ENCODE measurements around the gene TAF8.

Gene TAF8

DNA sequence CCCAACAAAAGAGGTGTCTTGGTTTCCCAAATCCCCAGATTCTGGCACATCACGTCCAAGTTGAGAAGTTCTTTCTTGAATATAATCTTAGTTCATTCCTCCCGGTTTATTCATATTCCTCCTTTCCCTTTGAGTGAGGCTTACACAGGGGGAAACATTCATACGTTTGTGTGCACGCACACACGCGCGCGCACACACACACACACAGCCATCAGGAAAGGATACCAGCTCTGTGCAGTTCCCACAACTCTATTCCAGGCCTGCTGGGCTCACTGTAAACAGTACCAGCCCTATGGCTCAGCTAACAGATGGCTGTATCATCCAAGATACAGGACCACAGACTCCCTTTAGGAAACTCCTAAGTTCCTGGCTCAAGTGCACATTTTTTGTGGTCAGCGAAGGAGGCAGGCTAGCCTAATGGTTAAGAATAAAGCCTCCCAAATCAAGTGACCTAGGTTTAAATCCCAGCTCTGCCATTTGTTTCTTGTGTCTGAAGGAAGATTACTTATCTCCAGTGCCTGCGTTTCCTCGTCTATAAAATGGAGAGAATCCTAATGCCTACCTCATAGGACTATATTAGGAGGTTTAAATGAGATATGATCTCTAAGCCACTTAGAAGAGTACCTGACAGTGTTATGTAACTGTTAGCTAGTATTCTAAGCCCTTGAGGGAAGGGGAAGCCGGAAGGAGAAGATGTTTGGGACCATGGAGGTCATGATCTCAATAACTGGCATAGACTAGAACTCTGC is 3.7 kb upstream of the TAF8 start:
- Histone ChIP-seq H3K9me3 (ENCODE audit: low read length) (no peaks in the 10 kb centered on the region), H3K4me3 (ENCODE audit: low read depth in 1 of 2, low read length in 2 of 2) (peak overlapping the region in 1 of 2 donors; percentile 45), H3K9ac (ENCODE audit: low read length) (peak overlapping the region; percentile 19), H3K36me3 (ENCODE audit: insufficient read depth, low read length) (no peaks in the 10 kb centered on the region), H3K27ac (ENCODE audit: low read depth, low read length) (peak overlapping the region; percentile 98), H3K27me3 (ENCODE audit: control insufficient read depth in 1 of 2, insufficient read depth in 2 of 2, low read length in 2 of 2) (no peaks in the 10 kb centered on the region), H3K4me1 (ENCODE audit: insufficient read depth, low read length) (peaks cover 76% of the 10 kb centered on the region)

- peak overlapping the region; percentile 64 for H3K9ac ChIP-seq (ENCODE audit: low read length)
- peaks cover 74% of the 10 kb centered on the region for H3K4me1 ChIP-seq (ENCODE audit: insufficient read depth, low read length)
- H3K27me3 ChIP-seq (ENCODE audit: control insufficient read depth in 1 of 2, insufficient read depth in 2 of 2, low read length in 2 of 2): no peaks in the 10 kb centered on the region
- H3K27ac ChIP-seq (ENCODE audit: low read depth, low read length): peak overlapping the region; percentile 98
- H3K9me3 ChIP-seq (ENCODE audit: low read length): no peaks in the 10 kb centered on the region
- no peaks in the 10 kb centered on the region for H3K36me3 ChIP-seq (ENCODE audit: insufficient read depth, low read length)
- H3K4me3 ChIP-seq (ENCODE audit: low read depth in 1 of 2, low read length in 2 of 2): peak overlapping the region in 1 of 2 donors; percentile 94
Measured at GRCh38 chr6:42047213-42047590, 3.1 kb upstream of the TAF8 start.

DNA sequence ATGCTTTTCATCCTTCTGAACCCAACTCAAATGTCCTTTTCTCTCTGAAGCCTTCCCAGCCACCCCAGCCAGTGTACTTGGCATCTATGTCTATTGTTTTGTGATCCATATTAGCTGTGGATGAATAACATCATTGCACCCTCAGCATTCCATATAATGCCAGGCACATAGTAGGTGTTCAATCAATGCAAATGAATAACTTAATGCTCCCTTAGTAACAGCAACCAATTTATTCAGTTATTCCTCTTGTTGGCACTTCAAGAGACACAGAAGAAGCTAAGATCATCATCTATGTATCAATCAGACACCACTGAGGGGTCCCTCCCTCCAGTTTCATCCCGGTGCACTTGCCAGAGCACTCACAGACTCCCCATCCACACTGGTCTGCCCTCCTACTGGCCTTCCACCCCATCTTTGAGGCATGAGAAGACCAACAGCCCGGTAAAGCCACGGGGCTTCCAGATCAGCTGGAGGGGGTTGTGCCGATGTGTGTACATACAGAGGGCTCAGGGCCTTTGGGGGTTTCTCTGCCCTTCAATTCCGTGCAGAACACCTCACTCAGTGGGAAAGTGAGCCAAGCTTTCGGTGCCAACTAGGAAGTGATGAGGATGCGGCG is 2.4 kb upstream of the TAF8 start:
- peak overlapping the region; percentile 79 to 94 for H3K4me3 ChIP-seq (ENCODE audit: low read depth in 1 of 2, low read length in 2 of 2)
- H3K9ac ChIP-seq (ENCODE audit: low read length): peak overlapping the region; percentile 64
- peak overlapping the region; percentile 98 for H3K27ac ChIP-seq (ENCODE audit: low read depth, low read length)

DNA sequence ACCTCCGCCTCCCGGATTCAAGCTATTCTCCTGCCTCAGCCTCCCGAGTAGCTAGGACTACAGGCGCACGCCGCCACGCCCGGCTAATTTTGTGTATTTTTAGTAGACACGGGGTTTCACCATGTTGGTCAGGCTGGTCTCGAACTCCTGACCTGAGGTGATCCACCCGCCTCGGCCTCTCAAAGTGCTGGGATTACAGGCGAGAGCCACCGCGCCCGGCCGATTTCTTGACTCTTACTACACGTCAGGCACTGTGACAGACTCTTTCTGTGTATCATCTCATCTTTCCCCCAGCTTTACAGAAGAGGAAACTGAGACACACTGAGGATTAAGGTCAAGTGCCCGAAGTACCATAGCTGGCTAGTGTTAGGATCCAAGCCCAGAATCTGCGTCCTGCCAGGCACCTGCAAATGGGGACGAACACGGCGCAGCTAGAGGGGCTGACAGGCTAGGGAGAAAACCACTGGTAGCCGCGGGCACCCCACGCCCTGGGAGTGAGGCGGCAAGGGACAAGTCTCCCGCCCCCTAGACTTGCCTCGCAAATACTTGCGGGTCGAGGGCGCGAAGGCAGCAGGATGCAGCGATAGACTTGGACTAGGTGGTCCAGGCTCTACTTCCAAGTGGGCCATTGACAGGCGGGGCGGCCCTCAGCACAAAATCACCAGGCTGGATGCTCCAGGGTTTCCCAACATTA is 1.1 kb upstream of the TAF8 start:
- Histone ChIP-seq H3K27me3 (ENCODE audit: control insufficient read depth in 1 of 2, insufficient read depth in 2 of 2, low read length in 2 of 2) (no peaks in the 10 kb centered on the region), H3K36me3 (ENCODE audit: insufficient read depth, low read length) (peaks cover 5% of the 10 kb centered on the region), H3K9me3 (ENCODE audit: low read length) (no peaks in the 10 kb centered on the region), H3K4me3 (ENCODE audit: low read depth in 1 of 2, low read length in 2 of 2) (peak overlapping the region; percentile 79 to 94), H3K9ac (ENCODE audit: low read length) (no peak overlapping the region), H3K4me1 (ENCODE audit: insufficient read depth, low read length) (peaks cover 57% of the 10 kb centered on the region), H3K27ac (ENCODE audit: low read depth, low read length) (peak overlapping the region; percentile 98)

More for the DNA sequence above, 2.4 kb upstream of the TAF8 start:
- Histone ChIP-seq H3K27me3 (ENCODE audit: control insufficient read depth in 1 of 2, insufficient read depth in 2 of 2, low read length in 2 of 2) (no peaks in the 10 kb centered on the region), H3K4me1 (ENCODE audit: insufficient read depth, low read length) (peaks cover 67% of the 10 kb centered on the region), H3K36me3 (ENCODE audit: insufficient read depth, low read length) (no peaks in the 10 kb centered on the region), H3K9me3 (ENCODE audit: low read length) (no peaks in the 10 kb centered on the region)

GRCh38 chr6:42049948-42050296 is 402 bp upstream of the TAF8 start:
- Histone ChIP-seq H3K27me3 (ENCODE audit: control insufficient read depth in 1 of 2, insufficient read depth in 2 of 2, low read length in 2 of 2) (no peaks in the 10 kb centered on the region), H3K9ac (ENCODE audit: low read length) (no peak overlapping the region), H3K36me3 (ENCODE audit: insufficient read depth, low read length) (peaks cover 5% of the 10 kb centered on the region), H3K4me3 (ENCODE audit: low read depth in 1 of 2, low read length in 2 of 2) (peak overlapping the region in 1 of 2 donors; percentile 94), H3K9me3 (ENCODE audit: low read length) (no peaks in the 10 kb centered on the region), H3K4me1 (ENCODE audit: insufficient read depth, low read length) (peaks cover 52% of the 10 kb centered on the region), H3K27ac (ENCODE audit: low read depth, low read length) (peak overlapping the region; percentile 75)

- Histone ChIP-seq H3K4me3 (ENCODE audit: low read depth in 1 of 2, low read length in 2 of 2) (peak overlapping the region; percentile 61 to 94), H3K9ac (ENCODE audit: low read length) (peak overlapping the region; percentile 42), H3K27me3 (ENCODE audit: control insufficient read depth in 1 of 2, insufficient read depth in 2 of 2, low read length in 2 of 2) (no peaks in the 10 kb centered on the region), H3K36me3 (ENCODE audit: insufficient read depth, low read length) (peaks cover 17% of the 10 kb centered on the region), H3K27ac (ENCODE audit: low read depth, low read length) (peak overlapping the region; percentile 88), H3K9me3 (ENCODE audit: low read length) (no peaks in the 10 kb centered on the region), H3K4me1 (ENCODE audit: insufficient read depth, low read length) (peaks cover 40% of the 10 kb centered on the region)
Measured at GRCh38 chr6:42051268-42051653, 937 bp downstream of the TAF8 start.

DNA sequence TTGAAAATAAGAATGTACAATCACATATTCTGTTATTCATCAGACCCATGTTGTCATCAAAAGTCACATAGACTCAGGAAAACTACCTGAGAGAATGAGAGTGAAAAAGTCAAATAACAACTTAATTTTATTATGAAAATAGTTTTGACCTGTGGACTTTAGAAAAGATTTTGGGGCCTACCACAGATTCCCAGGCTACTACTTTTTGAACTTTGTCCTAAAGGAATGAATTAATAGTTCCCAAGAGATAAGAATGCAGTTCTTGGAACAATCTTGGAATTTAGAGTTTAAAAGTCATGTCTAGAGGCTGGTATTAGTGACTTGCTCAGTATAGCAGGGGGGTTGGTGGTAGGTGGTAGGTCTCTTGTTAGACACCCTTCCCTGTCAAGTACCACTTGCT is 3.3 kb downstream of the TAF8 start:
- H3K9me3 ChIP-seq (ENCODE audit: low read length): no peaks in the 10 kb centered on the region
- no peaks in the 10 kb centered on the region for H3K27me3 ChIP-seq (ENCODE audit: control insufficient read depth in 1 of 2, insufficient read depth in 2 of 2, low read length in 2 of 2)
- H3K9ac ChIP-seq (ENCODE audit: low read length): no peak overlapping the region
- no peak overlapping the region for H3K27ac ChIP-seq (ENCODE audit: low read depth, low read length)
- no peak overlapping the region for H3K4me3 ChIP-seq (ENCODE audit: low read depth in 1 of 2, low read length in 2 of 2)
- peaks cover 21% of the 10 kb centered on the region for H3K4me1 ChIP-seq (ENCODE audit: insufficient read depth, low read length)
- H3K36me3 ChIP-seq (ENCODE audit: insufficient read depth, low read length): peaks cover 35% of the 10 kb centered on the region

DNA sequence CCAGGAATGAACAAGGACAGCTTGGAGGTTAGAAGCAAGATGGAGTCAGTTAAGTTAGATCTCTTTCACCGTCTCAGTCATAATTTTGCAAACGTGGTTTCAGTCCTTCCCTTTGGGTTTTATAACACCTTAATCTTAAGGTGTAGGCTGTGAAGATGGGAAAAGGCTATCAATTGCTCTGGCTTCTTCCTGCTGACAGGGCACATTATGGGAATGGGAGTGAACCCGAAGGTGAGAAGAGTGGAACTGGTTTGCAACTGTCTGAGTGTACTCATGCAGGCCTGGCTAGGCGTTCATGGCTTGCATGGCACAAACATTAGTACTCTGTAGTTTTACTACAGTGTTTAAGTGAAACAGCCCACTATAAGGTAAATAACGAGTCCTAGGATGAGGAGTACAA is 9.4 kb downstream of the TAF8 start:
- H3K36me3 ChIP-seq (ENCODE audit: insufficient read depth, low read length): peaks cover 62% of the 10 kb centered on the region
- no peak overlapping the region for H3K4me3 ChIP-seq (ENCODE audit: low read depth in 1 of 2, low read length in 2 of 2)
- no peak overlapping the region for H3K9ac ChIP-seq (ENCODE audit: low read length)
- no peaks in the 10 kb centered on the region for H3K4me1 ChIP-seq (ENCODE audit: insufficient read depth, low read length)
- H3K9me3 ChIP-seq (ENCODE audit: low read length): no peaks in the 10 kb centered on the region
- H3K27ac ChIP-seq (ENCODE audit: low read depth, low read length): no peak overlapping the region
- H3K27me3 ChIP-seq (ENCODE audit: control insufficient read depth in 1 of 2, insufficient read depth in 2 of 2, low read length in 2 of 2): no peaks in the 10 kb centered on the region

- H3K9ac ChIP-seq (ENCODE audit: low read length): no peak overlapping the region
- peaks cover 50% of the 10 kb centered on the region for H3K36me3 ChIP-seq (ENCODE audit: insufficient read depth, low read length)
- no peaks in the 10 kb centered on the region for H3K27me3 ChIP-seq (ENCODE audit: control insufficient read depth in 1 of 2, insufficient read depth in 2 of 2, low read length in 2 of 2)
- no peaks in the 10 kb centered on the region for H3K9me3 ChIP-seq (ENCODE audit: low read length)
- H3K4me3 ChIP-seq (ENCODE audit: low read depth in 1 of 2, low read length in 2 of 2): no peak overlapping the region
- H3K27ac ChIP-seq (ENCODE audit: low read depth, low read length): no peak overlapping the region
- no peaks in the 10 kb centered on the region for H3K4me1 ChIP-seq (ENCODE audit: insufficient read depth, low read length)
Measured at GRCh38 chr6:42066156-42066675, 15.9 kb downstream of the TAF8 start.

- Histone ChIP-seq H3K9me3 (ENCODE audit: low read length) (no peaks in the 10 kb centered on the region), H3K9ac (ENCODE audit: low read length) (no peak overlapping the region), H3K4me3 (ENCODE audit: low read depth in 1 of 2, low read length in 2 of 2) (no peak overlapping the region), H3K4me1 (ENCODE audit: insufficient read depth, low read length) (no peaks in the 10 kb centered on the region), H3K27me3 (ENCODE audit: control insufficient read depth in 1 of 2, insufficient read depth in 2 of 2, low read length in 2 of 2) (no peaks in the 10 kb centered on the region), H3K27ac (ENCODE audit: low read depth, low read length) (no peak overlapping the region), H3K36me3 (ENCODE audit: insufficient read depth, low read length) (peaks cover 56% of the 10 kb centered on the region)
Measured at GRCh38 chr6:42068173-42068572, 17.8 kb downstream of the TAF8 start.

- no peak overlapping the region for H3K4me3 ChIP-seq (ENCODE audit: low read depth in 1 of 2, low read length in 2 of 2)
- no peaks in the 10 kb centered on the region for H3K9me3 ChIP-seq (ENCODE audit: low read length)
- H3K4me1 ChIP-seq (ENCODE audit: insufficient read depth, low read length): no peaks in the 10 kb centered on the region
- no peaks in the 10 kb centered on the region for H3K27me3 ChIP-seq (ENCODE audit: control insufficient read depth in 1 of 2, insufficient read depth in 2 of 2, low read length in 2 of 2)
- no peak overlapping the region for H3K9ac ChIP-seq (ENCODE audit: low read length)
- peaks cover 55% of the 10 kb centered on the region for H3K36me3 ChIP-seq (ENCODE audit: insufficient read depth, low read length)
- no peak overlapping the region for H3K27ac ChIP-seq (ENCODE audit: low read depth, low read length)
Measured at GRCh38 chr6:42068872-42069522, 18.7 kb downstream of the TAF8 start.

Measured in muscle layer of colon (tissue), 2 donors.